MV-4-11 (cell line): ENCODE data around the gene TEX54.
A peak's percentile ranks its signal among the peaks of the same experiment; 100 is the strongest.
"Not testable (repeated sequence)": the region's sequence is repeated elsewhere in the genome, so short reads cannot be mapped to it uniquely, and the experiment has no call there.

ENCODE experiments used
- DNase-seq: peaks from one replicate; lab custom pipeline; 2025; lab: John Stamatoyannopoulos, UW

Gene TEX54

DNA sequence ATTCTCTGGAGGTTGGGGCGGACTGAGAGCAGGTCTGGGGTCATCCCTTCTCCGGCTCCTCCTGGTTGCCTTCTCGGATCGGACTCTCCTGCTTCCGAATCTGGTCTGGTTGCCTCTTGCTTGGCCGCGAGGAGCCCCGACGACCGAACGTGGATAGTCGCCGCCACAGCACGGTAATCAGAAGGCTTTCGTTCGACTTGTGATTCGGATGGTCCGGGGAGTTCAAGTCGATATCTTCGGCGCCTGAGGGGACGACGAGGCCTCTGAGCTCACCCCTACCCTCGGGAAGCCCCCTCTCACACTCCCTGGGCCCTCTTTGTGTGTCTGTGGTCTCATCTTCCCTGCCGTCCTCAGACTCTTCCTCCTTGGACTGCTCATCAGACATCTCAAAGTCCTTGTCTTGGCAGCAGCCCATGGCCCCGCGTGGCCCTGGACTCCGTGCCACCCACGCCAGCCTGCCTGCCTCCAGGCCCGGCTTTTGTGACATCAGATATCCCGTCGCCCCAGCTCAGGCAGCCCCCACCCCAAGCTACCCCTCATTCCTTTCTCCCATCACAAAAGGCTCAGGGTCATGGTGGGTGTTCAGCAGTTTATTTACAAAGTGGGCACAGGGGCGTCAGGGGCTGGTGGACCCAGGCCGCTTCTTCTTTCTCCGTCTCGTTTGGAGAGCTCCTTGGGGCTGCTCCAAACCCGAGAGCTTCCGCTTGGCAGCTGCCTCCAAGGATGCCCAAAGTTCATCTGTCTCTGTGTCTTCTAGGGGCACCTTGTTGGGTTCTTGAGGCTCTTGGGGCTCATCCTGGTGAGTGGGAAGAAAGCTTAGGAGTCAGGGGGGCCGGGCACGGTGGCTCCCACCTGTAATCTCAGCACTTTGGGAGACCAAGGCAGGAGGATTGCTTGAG lies at the start of gene TEX54:
Gene TEX54, minus strand, starts transcription at position 506 of the 899 bp plus-strand sequence.
- DNase-seq: peak; percentile 41

GRCh38 chr11:62882431-62882749 lies 49.7 kb upstream of the TEX54 start:
- no peak for DNase-seq

- peak; percentile 95 for DNase-seq
Measured at GRCh38 chr11:62881579-62882430, 49.2 kb upstream of the TEX54 start.

DNA sequence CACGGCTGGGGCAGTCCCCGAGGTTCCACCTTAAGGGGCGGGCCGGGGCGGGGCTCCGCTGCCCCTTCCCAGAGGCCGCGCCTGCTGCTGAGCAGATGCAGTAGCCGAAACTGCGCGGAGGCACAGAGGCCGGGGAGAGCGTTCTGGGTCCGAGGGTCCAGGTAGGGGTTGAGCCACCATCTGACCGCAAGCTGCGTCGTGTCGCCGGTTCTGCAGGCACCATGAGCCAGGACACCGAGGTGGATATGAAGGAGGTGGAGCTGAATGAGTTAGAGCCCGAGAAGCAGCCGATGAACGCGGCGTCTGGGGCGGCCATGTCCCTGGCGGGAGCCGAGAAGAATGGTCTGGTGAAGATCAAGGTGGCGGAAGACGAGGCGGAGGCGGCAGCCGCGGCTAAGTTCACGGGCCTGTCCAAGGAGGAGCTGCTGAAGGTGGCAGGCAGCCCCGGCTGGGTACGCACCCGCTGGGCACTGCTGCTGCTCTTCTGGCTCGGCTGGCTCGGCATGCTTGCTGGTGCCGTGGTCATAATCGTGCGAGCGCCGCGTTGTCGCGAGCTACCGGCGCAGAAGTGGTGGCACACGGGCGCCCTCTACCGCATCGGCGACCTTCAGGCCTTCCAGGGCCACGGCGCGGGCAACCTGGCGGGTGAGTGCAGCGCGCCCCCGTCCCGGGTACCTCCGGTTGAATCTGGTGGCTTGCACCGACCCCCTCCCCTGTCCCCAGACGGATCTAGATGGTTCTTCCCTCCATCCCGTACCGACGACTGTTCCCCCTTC lies 48.4 kb upstream of the TEX54 start, which contains the start of gene SLC3A2:
Gene SLC3A2, plus strand, starts transcription at position 94 of the 776 bp plus-strand sequence. Its CDS starts 128 bp downstream, at position 222.
- peak; percentile 85 for DNase-seq

DNA sequence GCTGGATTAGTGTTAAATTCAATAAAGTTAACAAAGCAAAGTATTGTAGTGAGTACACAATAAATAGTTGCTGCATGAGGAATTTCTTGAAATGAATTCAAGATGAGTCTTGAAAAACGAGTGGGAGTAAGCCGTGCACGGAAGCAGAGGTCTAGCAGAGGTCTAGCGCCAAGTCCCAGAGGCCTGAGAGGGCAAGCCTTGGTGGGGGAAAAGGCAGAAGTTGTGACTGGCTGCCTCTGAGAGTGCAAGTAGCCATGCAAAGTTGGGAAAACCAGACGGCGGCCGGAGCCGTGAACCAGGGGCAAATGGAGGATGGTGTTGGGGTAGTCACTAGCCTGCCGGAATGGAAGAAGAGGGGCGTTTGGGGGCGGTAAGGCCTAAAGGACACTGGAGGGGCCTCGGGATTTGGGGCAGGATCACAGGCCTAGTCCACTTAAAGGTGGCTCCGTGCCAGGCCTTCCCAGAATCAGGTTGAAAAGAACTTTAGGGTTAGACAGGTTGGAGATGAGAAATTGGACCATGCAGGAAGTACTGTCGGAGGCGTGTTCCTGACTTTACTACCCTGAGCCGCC lies 47.7 kb upstream of the TEX54 start:
- DNase-seq: peak; percentile 55

DNA sequence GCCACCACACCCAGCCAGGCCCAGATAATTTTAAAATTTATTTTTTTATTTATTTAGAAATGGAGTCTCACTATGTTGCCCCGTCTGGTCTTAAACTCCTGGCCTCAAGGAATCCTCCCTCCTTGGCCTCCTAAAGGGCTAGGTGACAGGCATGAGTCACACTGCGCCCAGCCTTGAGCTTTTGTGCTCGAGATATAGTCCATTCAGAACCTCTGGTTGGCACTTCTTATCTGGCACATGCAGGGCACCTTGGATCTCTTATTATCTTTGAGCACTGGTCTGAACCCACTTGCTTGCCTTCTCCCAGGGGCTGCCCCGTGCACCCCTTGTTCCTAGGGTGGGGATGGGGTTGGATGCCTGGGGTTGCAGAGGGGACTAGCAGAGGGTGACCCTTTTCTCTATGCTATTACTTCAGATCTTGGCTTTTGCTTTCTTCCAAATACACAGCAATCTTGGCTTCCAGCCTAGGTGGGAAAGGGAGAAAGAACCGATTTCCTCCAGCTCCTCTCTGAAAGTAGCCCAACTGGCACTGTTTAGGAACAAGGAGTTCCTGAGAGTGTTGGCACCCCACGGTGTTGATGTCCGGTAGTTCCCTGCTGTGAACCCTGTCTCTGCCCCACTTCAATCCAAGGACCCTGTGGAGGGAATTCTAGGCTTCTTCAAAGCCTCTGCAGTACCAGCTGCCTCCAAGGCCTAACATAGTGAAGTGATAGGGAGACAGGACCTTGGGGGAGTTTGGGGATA lies 46.8 kb upstream of the TEX54 start:
- no peak for DNase-seq

DNA sequence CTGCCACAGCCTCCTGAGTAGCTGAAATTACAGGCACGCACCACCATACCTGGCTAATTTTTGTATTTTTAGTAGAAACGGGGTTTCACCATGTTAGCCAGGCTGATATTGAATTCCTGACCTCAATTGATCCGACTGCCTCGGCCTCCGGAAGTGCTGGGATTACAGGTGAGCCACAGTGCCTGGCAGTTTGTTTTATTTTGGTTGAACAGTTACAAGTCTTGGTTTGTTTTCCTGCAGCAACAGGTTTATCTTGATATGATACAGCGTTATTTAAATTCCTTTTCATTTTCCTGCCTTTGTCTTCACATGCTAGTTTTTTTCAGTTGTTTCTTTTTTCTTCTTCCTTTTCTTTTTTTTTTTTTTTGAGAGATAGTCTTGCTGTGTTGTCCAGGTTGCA lies 44.1 kb upstream of the TEX54 start:
- no peak for DNase-seq

DNA sequence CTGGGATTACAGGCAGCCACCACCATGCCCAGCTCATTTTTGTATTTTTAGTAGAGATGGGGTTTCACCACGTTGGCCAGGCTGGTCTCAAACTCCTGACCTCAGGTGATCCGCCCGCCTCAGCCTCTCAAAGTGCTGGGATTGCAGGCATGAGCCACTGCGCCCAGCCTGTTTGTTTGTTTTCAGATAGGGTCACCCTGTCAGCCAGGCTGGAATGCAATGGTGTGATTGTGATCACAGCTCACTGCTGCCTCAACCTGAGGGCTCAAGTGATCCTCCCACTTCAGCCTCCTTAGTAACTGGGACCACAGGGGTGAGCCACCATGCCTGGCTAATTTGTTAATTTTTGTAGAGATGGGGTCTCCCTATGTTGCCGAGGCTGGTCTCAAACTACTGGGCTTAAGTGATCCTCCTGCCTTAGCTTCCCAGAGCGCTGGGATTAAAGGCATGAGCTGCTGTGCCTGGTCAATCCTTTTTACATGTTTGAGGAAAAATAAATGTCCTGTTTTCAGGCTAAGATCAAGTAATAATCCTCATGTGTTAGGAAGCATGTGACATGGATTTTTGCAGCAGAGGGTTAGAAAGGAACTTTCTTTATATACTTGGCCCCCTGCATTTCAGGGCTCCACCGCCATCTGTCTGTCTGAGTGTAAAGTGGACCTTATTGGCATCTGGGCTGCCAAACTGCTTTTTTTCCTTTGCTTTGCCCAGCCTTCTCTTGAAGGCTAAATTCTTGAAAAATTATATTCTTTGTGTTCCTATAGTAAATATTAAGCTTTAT lies 43.2 kb upstream of the TEX54 start:
- DNase-seq: no peak

DNA sequence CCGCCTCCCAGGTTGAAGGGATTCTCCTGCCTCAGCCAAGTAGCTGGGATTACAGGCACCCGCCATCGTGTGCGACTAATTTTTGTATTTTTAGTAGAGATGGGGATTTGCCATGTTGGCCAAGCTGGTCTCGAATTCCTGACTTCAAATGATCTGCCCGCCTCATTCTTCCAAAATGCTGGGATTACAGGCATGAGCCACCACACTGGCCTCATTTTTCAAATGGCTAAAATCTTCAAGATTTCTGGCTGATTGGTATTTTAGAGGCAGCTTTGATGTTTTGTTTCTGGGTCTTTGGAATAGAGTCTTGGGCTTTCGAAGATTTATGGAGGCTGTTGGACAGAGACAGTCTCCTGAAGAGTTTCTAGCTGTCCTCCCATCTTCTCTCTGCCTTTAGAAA lies 42.2 kb upstream of the TEX54 start:
- no peak for DNase-seq

GRCh38 chr11:62865635-62866034 lies 33.0 kb upstream of the TEX54 start:
- DNase-seq: peak; percentile 12

DNA sequence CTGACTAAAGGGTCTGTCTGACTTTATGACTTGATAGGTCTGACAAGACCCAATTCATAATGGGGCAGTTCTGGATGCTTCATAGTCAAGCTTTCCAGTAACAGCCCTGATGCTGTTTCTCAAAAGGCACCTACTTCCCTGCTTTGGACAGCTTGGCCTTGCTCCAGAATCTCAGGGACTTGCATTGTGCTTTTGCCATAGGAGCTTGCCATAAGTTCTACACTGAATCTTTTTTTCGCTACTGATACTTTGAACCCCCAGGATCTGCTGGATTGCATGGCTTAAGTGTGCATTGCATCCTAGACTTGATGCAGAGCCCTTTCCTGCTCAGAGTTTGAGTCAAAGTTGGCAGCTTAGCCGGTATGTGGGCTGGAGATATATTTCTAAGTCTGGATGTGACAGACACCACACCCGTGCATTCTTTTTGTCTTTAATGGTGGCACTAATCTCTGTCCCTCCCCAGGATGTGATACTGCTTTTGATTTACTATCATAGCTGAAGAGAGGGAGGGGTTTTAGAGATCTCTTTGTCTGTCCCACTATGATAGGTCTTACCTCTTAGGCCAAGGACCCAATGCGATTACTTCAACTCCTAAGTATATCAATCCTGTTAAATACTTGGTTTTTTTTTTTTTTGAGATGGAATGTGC lies 31.2 kb upstream of the TEX54 start:
- DNase-seq: no peak

- not testable (repeated sequence) for DNase-seq
Measured at GRCh38 chr11:62861564-62862192, 29.0 kb upstream of the TEX54 start.

GRCh38 chr11:62860835-62861563 lies 28.4 kb upstream of the TEX54 start:
- DNase-seq: peak; percentile 86

DNA sequence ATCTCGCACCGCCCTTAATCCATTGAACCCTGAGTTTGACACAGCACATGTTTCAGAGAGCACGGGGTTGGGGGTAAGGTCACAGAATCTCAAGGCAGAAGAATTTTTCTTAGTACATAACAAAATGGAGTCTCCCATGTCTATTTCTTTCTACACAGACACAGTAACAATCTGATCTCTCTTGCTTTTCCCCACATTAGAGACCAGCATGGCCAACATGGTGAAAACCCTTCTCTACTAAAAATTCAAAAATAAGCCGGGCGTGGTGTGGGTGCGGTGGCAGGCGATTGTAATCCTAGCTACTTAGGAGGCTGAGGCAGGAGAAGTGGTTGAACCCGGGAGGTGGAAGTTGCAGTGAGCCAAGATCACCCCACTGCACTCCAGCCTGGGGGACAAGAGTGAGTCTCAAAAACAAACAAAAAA lies 26.7 kb upstream of the TEX54 start:
- DNase-seq: peak; percentile 5

DNA sequence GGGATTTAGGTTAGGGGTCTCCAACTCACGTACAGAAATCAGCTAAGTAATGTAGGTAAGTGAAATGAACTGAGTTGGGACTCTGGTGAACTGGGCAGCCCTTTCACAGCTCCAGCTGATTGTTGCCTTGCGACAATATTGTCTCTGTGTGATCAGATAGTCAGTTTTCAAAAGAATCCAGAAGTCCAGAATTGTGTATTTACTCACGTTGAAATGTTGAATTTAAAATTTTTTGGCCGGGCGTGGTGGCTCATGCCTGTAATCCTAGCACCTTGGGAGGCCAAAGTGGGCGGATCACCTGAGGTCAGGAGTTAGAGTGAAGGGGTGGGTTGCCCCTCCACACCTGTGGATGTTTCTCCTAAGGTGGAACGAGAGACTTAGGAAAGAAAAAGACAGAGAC lies 25.6 kb upstream of the TEX54 start:
- DNase-seq: no peak

- DNase-seq: peak; percentile 15
Measured at GRCh38 chr11:62857541-62857982, 24.9 kb upstream of the TEX54 start.

DNA sequence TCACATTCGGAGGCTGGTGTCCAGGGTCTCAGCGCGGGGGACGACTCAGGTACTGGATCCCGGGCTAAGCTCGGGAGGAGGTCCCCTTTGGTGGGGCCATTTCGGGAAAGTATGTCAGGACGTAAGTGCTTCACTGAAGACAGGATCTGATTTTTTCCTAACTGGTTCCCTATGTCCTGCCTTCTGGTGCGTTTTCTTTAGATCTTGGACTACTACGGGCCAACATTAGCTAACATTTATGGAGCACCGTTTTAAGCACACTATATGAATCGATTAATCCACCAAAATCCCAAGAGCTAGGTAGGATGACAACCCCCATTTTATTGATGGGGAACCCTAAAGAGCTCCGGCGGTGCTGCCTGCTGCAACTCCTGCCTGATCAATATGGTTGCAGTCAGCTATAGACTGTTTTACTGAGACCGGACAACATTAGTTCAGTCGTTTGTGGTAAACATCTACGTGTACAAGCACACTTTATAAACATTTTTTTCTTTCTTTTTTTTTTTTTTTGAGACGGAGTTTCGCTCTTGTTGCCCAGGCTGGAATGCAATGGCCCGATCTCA lies 23.8 kb upstream of the TEX54 start:
- DNase-seq: peak; percentile 41
